GM12873 (cell line): ENCODE results near the gene PIK3R3.

Experiments used
- CTCF ChIP-seq: IDR thresholded peaks from 2 replicates; pipeline ENCODE4 v1.5.1; 2012; ENCODE audit warnings: low read depth, mild to moderate bottlenecking, moderate library complexity, low read length, control low read depth; ENCODE audit not compliant: insufficient read depth; ENCODE audit errors: missing control alignments

PIK3R3 gene

GRCh38 chr1:46174448-46175231 is 42.2 kb upstream of the PIK3R3 start, which contains the start of gene TSPAN1:
Gene TSPAN1, plus strand, starts transcription at chr1:46175087. Its CDS starts 6,021 bp downstream, at chr1:46181108.
- TF ChIP-seq CTCF = no peak

DNA sequence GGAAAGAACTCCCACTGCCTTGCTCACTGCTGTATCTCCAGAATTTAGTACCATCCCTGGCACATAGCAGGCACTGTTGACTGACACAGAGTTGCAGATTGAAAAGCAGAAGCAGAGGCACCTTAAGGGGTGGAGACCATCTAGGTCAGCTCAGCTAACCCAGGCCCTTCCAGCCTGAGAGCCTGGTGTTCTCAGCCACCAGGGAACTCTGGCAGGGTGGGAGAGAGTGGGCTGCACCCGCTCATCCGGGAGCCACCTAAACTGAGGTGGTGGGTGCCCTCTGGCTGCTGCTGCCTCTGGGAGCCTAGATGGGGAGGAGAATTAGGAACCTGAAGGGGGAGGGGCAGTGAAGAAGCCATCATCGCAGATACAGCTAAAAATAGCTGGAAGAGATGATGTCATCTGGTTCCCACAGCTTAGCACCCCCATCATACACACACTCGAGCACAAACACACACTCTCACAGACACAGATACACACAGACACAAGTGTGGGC is 41.0 kb upstream of the PIK3R3 start:
- no peak for TF ChIP-seq CTCF

GRCh38 chr1:46172321-46172720 is 39.9 kb upstream of the PIK3R3 start:
- TF ChIP-seq CTCF = no peak

DNA sequence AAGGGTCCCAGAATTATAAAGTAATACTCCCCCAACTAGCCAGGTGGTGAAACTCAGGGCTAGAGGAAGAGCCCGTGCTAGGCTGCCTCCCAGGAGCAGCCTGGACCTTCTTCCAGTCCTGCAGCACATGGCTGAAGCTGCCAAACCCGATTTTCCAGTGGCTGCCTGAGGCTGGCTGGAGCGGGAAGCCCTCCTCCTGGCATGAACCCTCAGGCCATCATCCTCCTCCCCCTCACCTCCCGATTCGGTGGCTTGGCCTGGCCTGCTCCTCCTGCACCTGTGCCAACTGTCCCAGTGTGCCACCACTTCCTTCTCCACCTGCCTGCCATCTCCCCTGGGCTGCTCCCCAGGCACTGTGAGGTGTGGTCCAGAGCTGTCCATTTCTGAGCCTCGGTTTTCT is 39.4 kb upstream of the PIK3R3 start:
- no peak for TF ChIP-seq CTCF

- no peak for TF ChIP-seq CTCF
Observed at GRCh38 chr1:46171351-46171750, 38.9 kb upstream of the PIK3R3 start.

- no peak for TF ChIP-seq CTCF
Observed at GRCh38 chr1:46169811-46170454, 37.5 kb upstream of the PIK3R3 start.

- TF ChIP-seq CTCF = no peak
Observed at GRCh38 chr1:46168477-46168876, 36.0 kb upstream of the PIK3R3 start.
